Parathyroid adenoma (tissue), 2 donors: Measurements from ENCODE around the gene DDAH1.
A peak's percentile ranks its signal among the peaks of the same experiment; 100 is the strongest.

Experiments used
- H2AFZ ChIP-seq: fragments of 300-600 bp; sonication (generic); one replicate; pipeline ENCODE4 v1.7.0; 2017; ENCODE audit warnings: antibody characterized with exemption, mild to moderate bottlenecking
- H3K27ac ChIP-seq: fragments of 300-600 bp; sonication (generic); one replicate; pipeline ENCODE4 v1.7.0; 2017
- H3K27me3 ChIP-seq: fragments of 300-600 bp; sonication (generic); one replicate; pipeline ENCODE4 v1.7.0; 2017; ENCODE audit warnings: low read length; ENCODE audit not compliant: control insufficient read depth, insufficient read depth
- H3K36me3 ChIP-seq: fragments of 300-600 bp; sonication (generic); one replicate; pipeline ENCODE4 v1.7.0; 2017; ENCODE audit warnings: low read length; ENCODE audit not compliant: control insufficient read depth, insufficient read depth
- H3K4me1 ChIP-seq: fragments of 300-600 bp; sonication (generic); one replicate; pipeline ENCODE4 v1.7.0; 2017; ENCODE audit warnings: control low read depth
- H3K4me2 ChIP-seq: fragments of 300-600 bp; sonication (generic); one replicate; pipeline ENCODE4 v1.7.0; 2017; ENCODE audit warnings: low read length
- H3K4me3 ChIP-seq: fragments of 300-600 bp; sonication (generic); one replicate; pipeline ENCODE4 v1.7.0; 2017; ENCODE audit warnings: low read depth, low read length
- H3K79me2 ChIP-seq: fragments of 300-600 bp; sonication (generic); one replicate; pipeline ENCODE4 v1.7.0; 2017; ENCODE audit warnings: control low read depth
- H3K9ac ChIP-seq: fragments of 300-600 bp; sonication (generic); one replicate; pipeline ENCODE4 v1.7.0; 2017; ENCODE audit warnings: mild to moderate bottlenecking
- H3K9me3 ChIP-seq: fragments of 300-600 bp; sonication (generic); one replicate; pipeline ENCODE4 v1.7.0; 2017; ENCODE audit warnings: low read length; ENCODE audit not compliant: control insufficient read depth
- CTCF ChIP-seq: fragments of 300-600 bp; sonication (generic); IDR thresholded peaks from one replicate; pipeline ENCODE4 v1.7.0; 2017; ENCODE audit warnings: antibody characterized with exemption, mild to moderate bottlenecking
- donor health status: primary hyperparathyroidism.

The DDAH1 gene

DNA sequence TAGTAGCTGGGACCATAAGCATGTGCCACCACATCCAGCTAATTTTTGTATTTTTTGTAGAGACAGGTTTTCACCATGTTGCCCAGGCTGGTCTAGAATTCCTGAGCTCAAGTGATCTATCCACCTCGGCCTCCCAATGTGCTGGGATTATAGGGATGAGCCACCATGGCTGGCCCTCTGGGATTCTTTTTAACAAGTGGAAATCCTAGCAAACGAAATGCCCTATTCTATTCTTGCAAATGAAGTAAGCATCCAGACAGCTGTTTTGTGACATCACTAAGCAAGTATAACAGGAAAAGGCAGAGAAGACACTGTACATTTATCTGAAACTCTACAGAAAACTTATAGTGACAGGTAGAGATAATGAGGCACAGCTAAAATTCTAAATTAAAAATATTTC is 86.4 kb downstream of the DDAH1 start:
- Histone ChIP-seq H3K79me2 (no peaks in the 10 kb centered on the region), H3K36me3 (no peaks in the 10 kb centered on the region), H3K9ac (no peak overlapping the region), H3K4me2 (no peak overlapping the region), H3K4me3 (no peak overlapping the region), H3K9me3 (no peaks in the 10 kb centered on the region), H2AFZ (no peak overlapping the region), H3K27ac (no peak overlapping the region), H3K4me1 (peaks cover 8% of the 10 kb centered on the region), H3K27me3 (no peaks in the 10 kb centered on the region)
- no peak for TF ChIP-seq CTCF

GRCh38 chr1:85376356-85376755 is 88.6 kb downstream of the DDAH1 start:
- no peak overlapping the region for H3K4me2 ChIP-seq
- H3K4me1 ChIP-seq = peaks cover 14% of the 10 kb centered on the region
- H3K27me3 ChIP-seq = no peaks in the 10 kb centered on the region
- no peak for TF ChIP-seq CTCF
- no peaks in the 10 kb centered on the region for H3K36me3 ChIP-seq
- no peaks in the 10 kb centered on the region for H3K9me3 ChIP-seq
- no peak overlapping the region for H3K27ac ChIP-seq
- H3K4me3 ChIP-seq = no peak overlapping the region
- no peaks in the 10 kb centered on the region for H3K79me2 ChIP-seq
- H3K9ac ChIP-seq = no peak overlapping the region
- no peak overlapping the region for H2AFZ ChIP-seq

DNA sequence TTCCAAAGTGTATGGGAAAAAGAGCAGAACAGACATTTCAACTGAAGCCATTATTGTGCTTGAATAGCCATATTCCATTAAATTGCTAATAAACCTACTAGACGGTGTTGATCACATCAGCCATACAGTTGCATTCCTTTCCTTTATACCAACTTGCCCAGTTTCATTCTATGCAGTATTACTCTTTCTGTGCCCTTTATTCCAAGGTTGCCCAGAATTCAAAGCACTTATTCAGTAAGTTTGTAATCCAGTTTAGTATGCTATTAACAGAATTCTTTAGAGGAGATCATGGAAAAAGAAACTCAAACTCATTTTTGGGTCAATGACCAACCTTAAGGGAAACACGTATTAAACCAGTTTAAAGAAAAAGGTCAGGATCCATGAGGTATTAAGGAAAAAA is 89.5 kb downstream of the DDAH1 start:
- Histone ChIP-seq H3K27me3 (no peaks in the 10 kb centered on the region), H3K27ac (no peak overlapping the region), H3K79me2 (no peaks in the 10 kb centered on the region), H3K9ac (no peak overlapping the region), H3K4me2 (no peak overlapping the region), H3K9me3 (no peaks in the 10 kb centered on the region), H2AFZ (no peak overlapping the region), H3K36me3 (no peaks in the 10 kb centered on the region), H3K4me1 (peaks cover 14% of the 10 kb centered on the region), H3K4me3 (no peak overlapping the region)
- TF ChIP-seq CTCF = no peak

DNA sequence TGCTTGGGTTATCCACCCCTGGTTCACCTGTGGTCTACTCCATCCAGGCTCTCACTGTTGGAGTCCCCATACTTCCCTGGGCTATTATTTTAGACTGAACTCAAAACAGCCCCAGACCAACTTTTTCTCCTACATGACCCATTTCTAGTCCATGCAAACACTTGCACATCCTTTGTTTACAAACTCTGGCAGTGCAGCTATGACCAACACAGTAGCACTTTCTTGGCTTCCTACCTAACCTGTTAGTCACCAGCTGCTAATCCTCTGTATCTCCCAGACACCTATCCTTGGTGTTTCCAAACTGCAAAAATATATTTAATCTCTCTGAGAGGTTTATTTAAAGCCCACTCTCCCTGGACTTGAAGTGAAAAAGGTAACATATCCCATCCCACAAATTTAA is 90.8 kb downstream of the DDAH1 start:
- H3K4me1 ChIP-seq = peaks cover 14% of the 10 kb centered on the region
- no peaks in the 10 kb centered on the region for H3K27me3 ChIP-seq
- no peak for TF ChIP-seq CTCF
- no peaks in the 10 kb centered on the region for H3K79me2 ChIP-seq
- no peaks in the 10 kb centered on the region for H3K9me3 ChIP-seq
- H3K4me2 ChIP-seq = no peak overlapping the region
- peak overlapping the region; percentile 72 for H3K27ac ChIP-seq
- no peak overlapping the region for H3K4me3 ChIP-seq
- no peak overlapping the region for H3K9ac ChIP-seq
- H2AFZ ChIP-seq = no peak overlapping the region
- no peaks in the 10 kb centered on the region for H3K36me3 ChIP-seq

- no peak overlapping the region for H3K9ac ChIP-seq
- no peak overlapping the region for H3K4me3 ChIP-seq
- H2AFZ ChIP-seq = no peak overlapping the region
- no peaks in the 10 kb centered on the region for H3K79me2 ChIP-seq
- H3K27me3 ChIP-seq = no peaks in the 10 kb centered on the region
- no peak overlapping the region for H3K4me2 ChIP-seq
- peak overlapping the region; percentile 72 for H3K27ac ChIP-seq
- TF ChIP-seq CTCF = no peak
- H3K9me3 ChIP-seq = no peaks in the 10 kb centered on the region
- H3K36me3 ChIP-seq = no peaks in the 10 kb centered on the region
- peaks cover 14% of the 10 kb centered on the region for H3K4me1 ChIP-seq
Observed at GRCh38 chr1:85373378-85373708, 91.6 kb downstream of the DDAH1 start.
